ENCODE data around the gene TNNT3.

GRCh38 chr11:1928891-1929541 is 9.5 kb downstream of the TNNT3 start:
- TF ChIP-seq EZH2phosphoT487 (IDR thresholded peaks at IDR 0.05; ENCODE audit: insufficient read depth, low read depth) (no peak), EZH2 (IDR thresholded peaks at IDR 0.05; ENCODE audit: insufficient read depth, poor library complexity, severe bottlenecking) (no peak)
